NCI-H2107 (cell line): ENCODE results near the gene GSPT2.
"Not testable (repeated sequence)": the region's sequence is repeated elsewhere in the genome, so short reads cannot be mapped to it uniquely, and the experiment has no call there.

Source experiments
- DNase-seq: peaks from one replicate; lab custom pipeline; 2025; lab: John Stamatoyannopoulos, UW

The GSPT2 gene

DNA sequence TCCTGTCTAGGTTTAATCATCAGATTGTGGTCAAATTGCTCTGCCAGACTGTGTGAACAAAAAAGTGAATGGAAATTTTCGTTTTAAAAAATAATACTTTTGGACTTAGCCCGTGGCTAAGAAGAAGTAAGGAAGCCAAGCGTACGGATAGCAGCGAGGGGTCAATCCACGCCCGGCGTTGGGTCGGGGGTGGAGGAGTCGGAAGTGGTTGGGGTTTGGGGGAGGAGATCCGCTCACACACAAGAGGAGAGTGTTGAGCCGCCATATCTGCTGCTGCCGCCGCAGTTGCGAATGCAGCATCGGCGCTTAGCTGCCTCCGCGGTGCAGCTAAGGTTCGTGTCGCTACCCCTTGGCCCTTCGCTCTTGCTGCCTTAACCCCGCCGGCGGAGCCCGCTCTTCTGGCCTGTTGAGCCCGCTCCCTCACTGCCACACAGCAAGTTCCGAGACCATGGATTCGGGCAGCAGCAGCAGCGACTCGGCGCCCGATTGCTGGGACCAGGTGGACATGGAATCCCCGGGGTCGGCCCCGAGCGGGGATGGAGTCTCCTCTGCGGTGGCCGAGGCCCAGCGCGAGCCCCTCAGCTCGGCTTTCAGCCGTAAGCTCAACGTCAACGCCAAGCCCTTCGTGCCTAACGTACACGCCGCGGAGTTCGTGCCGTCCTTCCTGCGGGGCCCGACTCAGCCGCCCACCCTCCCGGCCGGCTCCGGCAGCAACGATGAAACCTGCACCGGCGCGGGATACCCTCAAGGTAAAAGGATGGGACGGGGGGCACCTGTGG lies at the start of gene GSPT2:
GSPT2 (plus strand) TSS at position 264 of the 779 bp plus-strand sequence; CDS start at position 449, 185 bp downstream.
- DNase-seq: peak; percentile 24

DNA sequence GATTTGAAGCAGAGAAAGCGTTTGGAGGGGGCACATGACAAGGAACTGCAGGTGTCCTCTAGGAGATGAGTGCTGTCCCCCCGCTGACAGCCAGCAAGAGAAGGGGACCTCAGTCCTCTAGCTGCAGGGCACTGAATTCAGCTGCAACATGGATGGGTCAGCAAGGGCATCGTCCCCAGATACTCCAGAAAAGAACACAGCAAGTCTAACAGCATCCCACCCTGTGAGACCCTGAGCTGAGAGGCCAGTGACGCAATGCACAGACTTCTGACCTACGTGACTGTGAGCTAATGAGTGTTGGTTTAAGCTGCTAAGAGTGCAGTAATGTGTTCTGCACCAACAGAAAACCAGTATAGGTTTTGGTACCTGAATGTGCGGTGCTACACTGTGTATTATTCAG lies 49.0 kb upstream of the GSPT2 start:
- no peak for DNase-seq

DNA sequence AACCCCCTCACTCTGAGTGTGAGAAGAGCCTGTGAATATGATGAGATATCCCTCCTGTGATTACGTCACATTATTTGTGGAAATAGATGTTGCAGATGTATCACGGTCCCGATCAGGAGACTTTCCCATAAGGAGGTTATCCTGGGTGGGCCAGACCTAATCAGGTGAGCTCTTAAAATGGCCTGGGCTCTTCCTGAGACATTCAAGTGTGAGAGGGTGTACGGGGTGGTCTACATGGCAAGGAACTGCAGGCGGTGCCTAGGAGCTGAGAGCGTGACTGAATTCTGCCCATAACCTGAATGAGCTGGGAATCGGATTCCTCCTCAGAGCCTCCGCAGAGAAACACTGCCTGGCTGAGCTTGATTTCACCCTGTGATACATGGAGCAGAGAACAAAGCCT lies 45.8 kb upstream of the GSPT2 start:
- no peak for DNase-seq

DNA sequence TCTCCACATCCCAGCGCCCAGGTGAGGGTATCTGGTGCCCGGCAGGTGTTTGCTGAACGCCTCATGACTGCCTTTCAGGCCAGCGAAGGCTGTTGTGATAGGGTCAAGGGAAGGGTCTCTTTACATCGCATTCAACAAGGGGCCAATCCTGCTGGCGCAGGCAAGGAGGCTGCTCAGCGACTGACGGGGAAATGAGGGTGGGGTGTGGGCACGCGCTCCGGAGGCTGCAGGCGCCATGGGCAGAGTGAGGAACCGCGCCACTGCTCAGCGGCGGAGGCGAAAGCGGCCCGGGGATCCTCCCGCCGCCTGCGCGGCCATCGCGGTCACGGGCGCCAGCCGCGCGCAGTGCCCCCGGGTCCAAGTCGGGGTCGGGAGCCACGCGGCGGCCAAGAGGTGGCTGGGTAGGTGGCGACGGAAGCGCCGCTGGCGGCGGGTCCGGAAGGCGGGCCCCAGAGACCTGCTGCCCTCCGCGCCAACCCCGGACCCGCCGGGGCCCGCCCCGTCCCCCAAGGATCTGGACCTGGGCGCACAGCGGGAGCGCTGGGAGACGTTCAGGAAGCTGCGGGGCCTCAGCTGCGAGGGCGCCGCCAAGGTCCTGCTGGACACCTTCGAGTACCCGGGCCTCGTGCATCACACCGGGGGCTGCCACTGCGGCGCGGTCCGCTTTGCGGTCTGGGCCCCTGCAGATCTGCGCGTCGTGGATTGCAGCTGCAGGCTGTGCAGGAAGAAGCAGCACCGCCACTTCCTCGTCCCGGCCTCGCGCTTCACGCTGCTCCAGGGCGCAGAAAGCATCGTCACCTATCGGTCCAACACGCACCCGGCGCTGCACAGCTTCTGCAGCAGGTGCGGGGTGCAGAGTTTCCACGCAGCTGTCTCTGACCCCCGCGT lies 32.7 kb upstream of the GSPT2 start, which contains the start of gene CENPVL1:
CENPVL1 (plus strand) TSS at position 236 of the 888 bp plus-strand sequence; CDS start at position 236, 0 bp downstream.
- DNase-seq: not testable (repeated sequence)

DNA sequence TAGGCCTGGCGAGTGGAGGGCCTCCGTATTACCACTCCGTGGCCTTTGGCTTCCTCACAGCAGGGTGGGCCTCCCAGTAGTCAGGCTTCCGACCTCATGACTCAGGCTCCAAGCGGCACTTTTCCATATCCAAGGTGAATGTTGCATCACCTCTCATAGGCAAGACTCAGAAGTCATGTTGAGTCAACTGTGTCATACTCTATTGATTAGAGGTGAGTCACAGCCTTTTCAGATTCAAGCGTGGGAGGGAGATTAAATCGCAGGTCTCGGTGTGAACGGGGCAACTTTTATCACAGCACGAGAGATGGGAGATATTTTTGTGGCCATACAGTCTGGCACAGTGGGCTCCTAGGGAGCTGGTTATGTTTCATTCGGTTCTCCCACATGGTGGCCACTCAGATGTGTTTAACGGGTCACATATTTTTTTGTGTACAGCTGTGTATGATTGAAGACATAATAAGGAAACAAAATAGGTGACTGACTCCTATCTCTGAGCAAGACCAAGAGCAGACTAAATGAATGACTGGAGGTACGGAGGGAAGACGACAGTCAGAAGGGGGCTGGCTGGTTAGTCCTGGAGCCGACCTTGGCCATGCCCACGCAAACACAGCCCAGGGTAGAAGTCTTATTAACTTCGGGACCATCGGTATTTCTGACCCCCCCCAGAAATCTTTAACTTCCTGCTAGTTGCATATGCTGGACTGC lies 30.1 kb upstream of the GSPT2 start:
- DNase-seq: not testable (repeated sequence)

DNA sequence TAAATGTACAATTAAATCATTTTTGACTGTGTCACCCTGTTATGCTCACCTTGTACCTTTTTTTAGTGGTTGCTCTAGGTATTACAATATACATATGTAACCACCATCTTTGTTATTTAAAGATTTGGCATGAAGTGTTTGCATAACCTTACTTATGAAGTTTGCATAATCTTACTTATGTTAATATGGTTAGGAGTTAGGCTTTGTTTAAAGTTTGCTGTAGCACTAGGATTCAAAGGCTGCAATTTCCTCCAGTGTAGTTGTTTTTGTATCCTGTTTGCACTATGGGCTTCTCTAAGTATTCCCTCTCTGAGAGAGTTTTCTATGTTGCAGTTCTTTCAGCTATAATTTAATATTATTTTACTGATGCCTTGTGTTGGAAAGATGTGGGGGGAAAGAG lies 15.0 kb upstream of the GSPT2 start:
- DNase-seq: no peak

DNA sequence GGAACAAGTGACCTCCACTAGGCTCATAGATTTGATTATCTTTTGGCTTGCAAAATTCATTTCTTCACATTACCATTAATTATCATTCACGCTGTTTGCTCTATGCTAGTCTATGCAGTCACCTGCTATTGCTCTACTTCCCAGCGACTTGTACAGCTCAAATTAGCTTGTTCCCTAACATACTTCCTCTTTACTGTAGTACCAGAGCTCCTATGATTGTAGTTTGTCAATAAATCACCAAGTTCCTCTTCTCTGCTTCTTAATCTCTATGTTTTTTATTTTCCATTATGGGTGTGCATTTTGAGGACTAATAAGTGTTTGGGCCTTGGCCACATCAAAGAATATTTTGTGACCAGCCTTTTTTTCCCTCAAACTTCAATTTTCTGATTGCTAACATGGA lies 6.2 kb upstream of the GSPT2 start:
- no peak for DNase-seq

DNA sequence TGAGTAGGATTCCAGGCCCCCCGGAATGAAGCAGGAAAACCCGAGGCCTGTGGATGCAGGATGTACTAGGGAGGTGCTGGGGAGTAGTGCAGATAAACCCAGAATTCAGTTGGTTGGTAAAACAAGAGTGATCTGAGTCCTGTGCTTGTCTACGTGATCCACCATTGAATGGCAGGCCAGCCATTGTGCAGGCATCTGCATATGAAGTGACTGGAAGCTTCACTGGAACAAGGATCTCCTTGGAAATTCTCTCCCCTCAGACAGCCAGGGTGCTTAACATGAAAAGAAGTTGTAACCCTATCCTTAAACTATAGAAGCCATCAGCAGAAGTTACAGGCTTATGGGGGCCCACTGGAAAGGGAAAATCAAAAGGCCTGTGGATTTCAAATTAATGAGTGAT lies 656 bp upstream of the GSPT2 start:
- no peak for DNase-seq

DNA sequence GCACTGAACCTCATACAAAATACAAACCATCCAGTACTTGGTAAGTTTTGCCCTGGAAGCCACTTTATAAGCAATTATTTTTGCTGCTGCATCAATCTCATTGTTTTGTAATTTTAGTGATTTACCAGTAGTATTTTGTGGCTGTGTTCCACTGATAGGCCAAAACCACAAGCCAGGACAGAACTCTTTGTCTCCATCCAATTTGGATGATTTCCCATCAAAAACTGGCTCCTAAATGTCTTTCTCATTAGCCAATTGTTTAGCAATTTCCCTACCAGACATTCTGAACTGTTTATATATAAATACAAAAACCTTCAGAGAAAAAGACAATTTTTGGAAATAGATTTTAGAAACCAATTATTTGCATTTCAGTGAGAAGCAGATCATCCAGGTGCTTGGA lies 4.4 kb downstream of the GSPT2 start:
- no peak for DNase-seq

DNA sequence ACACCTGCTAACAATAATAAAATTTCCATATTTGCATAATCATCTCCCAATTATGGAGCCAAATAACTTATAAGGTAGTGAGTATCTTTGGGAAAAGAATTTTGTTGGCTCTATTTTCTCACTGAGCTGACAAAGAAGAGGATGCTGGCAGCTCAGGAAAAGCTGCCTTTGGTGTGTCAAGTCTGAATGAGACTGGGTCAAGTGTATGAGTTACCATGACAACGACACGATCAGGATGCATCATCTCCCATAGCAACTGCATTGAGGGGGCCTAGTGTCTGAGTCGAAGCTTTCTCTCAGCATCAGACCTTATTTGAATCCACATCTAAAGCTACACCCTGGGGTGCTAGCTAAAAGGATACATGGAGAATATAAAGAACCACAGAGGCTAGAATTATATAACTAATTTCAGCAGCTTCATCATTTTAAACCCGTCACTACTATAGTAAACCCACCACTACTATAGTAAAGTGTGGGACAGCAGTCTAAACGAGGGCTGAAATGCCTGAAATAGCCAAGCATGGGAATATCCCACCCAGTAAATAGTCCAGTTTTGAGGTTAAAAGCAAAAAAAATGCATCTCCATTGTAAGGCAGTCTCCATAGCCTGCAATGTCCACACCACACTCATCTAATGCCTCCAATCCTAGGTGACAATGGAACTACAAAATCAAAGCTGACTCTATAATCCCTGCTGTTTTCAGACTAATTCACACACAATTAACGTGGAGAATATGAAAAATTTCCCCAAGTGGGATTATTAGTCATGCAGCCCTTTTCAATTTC lies 16.0 kb downstream of the GSPT2 start:
- no peak for DNase-seq

DNA sequence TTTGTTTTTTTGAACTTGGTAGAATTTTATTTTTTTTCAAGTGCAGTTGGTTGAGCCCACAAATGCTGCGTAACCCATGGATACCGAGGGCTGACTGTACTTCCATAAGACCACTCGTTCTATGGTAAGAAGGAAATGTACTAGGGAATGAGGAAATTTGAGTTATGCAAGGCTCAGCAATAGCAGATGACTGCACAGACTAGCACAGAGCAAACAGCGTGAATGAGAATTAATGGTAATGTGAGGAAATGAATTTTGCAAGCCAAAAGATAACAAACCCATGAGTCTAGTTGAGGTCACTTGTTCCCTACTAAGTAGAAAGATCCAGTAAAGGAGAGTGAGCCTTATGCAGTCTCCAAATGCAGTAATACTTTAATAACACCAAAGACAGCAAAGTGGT lies 17.4 kb downstream of the GSPT2 start:
- DNase-seq: no peak

DNA sequence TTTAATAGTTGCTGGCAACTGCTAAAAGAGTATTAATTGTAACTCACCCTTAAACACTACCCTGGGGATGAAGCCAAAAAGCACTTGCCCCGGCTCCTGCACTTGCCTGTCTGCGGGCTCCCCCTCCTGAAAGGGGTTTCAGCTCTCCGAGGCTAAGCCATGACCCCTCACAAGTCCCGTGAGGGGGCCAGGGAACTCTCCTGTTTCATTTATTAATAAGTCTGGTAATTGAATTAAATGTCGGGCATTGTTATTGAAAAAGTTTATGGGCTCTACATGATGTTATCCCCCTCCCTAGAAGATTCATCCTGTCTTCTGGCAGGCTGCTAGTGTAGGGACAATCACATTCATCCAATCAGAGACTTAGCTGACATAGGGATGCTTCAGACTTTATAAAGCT lies 23.3 kb downstream of the GSPT2 start:
- DNase-seq: no peak

DNA sequence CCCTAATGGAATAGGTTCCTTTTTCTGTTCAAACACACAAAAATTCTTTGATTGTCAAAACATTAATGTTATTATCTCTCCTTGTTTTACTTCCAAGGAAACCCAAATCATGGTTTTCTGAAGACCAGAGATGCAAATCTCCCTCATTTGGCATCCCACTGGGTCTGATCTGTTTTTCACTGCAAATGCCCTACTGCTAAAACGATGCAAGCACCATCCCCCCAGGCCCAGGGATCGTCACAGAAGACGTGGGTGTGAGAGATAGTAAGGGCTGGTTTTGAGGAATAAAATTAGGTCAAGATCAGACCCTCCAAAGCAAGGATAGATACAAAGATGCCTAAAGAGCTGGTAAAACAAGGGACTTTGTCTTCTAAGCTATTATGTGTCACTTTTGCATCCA lies 33.6 kb downstream of the GSPT2 start:
- no peak for DNase-seq

DNA sequence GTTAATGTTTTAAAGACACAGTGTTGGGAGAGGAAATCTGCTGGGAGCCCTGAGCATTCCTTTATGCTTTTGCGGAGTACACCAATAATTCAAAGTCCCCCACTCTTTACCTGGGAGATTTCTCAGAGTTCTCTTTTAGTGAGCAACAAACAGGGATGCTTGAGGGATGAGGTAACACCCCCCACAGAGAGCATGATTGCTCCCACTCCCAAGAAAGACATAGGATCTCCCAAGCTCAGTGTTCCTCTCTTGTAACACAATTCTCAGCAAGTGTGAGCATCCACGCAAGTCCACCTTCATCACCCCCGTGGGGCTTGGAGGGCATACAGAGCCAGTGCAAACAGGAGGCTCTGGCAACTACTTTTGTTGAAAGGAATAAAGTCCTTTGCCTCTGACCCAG lies 36.1 kb downstream of the GSPT2 start:
- DNase-seq: no peak

DNA sequence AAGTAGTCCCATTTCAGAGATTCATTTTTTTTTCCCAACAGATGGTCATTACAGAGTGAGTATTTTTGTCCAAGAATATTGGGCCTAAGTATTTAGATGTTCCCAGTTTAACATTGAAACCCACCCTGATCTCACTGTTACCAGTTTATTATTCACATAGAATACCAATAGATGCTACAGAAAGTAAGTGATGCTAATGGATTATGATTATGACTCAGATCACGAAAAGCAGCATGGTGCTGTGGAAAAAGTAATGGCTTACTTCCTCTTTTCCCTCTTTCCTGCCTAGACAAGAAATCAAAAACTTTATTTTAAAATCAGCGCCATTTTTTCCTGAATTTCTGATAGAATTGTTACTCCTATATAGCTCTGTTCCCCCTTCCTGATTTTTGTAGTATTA lies 51.9 kb downstream of the GSPT2 start:
- no peak for DNase-seq
